A549 (cell line): ENCODE results near the gene ANO7. TPM values are rescaled to one million over a fixed set of nuclear protein-coding genes. Genes with fewer than 3 reads are reported as not detected.

Source experiments
- ATAC-seq, 2 experiments: fragments of 200-7000 bp in 1 of 2; fragments of >200 bp in 1 of 2; cut with Nextera tagmentation in 1 of 2; cut with Tn5 transposase in 1 of 2; 3 replicates each; pipeline versions ENCODE4 v1.8.0 to v1.9.1; 2018 to 2020; ENCODE audit warnings: mild to moderate bottlenecking in 1 of 2, moderate library complexity in 1 of 2
- CTCF ChIA-PET: fragments of 300-600 bp; sonication (Branson Sonifier 250); formaldehyde crosslinking; extraction: SDS; loops from one replicate; lab custom pipeline; 2021; ENCODE audit warnings: antibody characterized with exemption, inconsistent platforms; lab: Yijun Ruan, JAX
- POLR2A ChIA-PET: fragments of 350-600 bp; formaldehyde crosslinking; extraction: SDS; loops from one replicate; lab custom pipeline; 2021; ENCODE audit warnings: antibody characterized with exemption, inconsistent platforms; lab: Yijun Ruan, JAX
- DNase-seq, 2 experiments: peaks; one replicate each; pipeline versions ENCODE4 v3.0.0 to v3.0.0-alpha.2; 2011 to 2016; ENCODE audit warnings: low read depth in 1 of 2, low spot score in 1 of 2
- FAIRE-seq: peaks from 2 replicates; lab custom pipeline; 2011; peaks lifted over from hg19 to GRCh38; lab: Jason Lieb, UNC
- H3K27ac ChIP-seq, 2 experiments: fragments of >200 bp; sonication (Bioruptor Twin); formaldehyde crosslinking; 3 replicates each; pipeline ENCODE4 v1.5.1; 2016 to 2017
- H3K4me1 ChIP-seq: fragments of >200 bp; sonication (Bioruptor Twin); formaldehyde crosslinking; 3 replicates; pipeline ENCODE4 v1.6.1; 2016
- H3K4me2 ChIP-seq: fragments of >200 bp; sonication (Bioruptor Twin); formaldehyde crosslinking; 3 replicates; pipeline ENCODE4 v1.6.1; 2016
- H3K4me3 ChIP-seq: fragments of >200 bp; sonication (Bioruptor Twin); formaldehyde crosslinking; 3 replicates; pipeline ENCODE4 v1.5.1; 2016
- H3K9me3 ChIP-seq: fragments of >200 bp; sonication (Bioruptor Twin); formaldehyde crosslinking; 3 replicates; pipeline ENCODE4 v1.6.1; 2016
- BCL3 ChIP-seq: fragments of >200 bp; sonication (Bioruptor Twin); formaldehyde crosslinking; IDR thresholded peaks from 3 replicates; pipeline ENCODE4 v1.6.1; 2016
- CBX2 ChIP-seq: fragments of 200-600 bp; sonication (generic); IDR thresholded peaks from 2 replicates; pipeline ENCODE4 v1.6.1; 2016; ENCODE audit warnings: low read depth, mild to moderate bottlenecking, borderline replicate concordance
- EHF ChIP-seq: fragments of 250-450 bp; sonication (Bioruptor Pico); IDR thresholded peaks from 2 replicates; pipeline ENCODE4 v1.5.0; 2020; ENCODE audit warnings: mild to moderate bottlenecking
- ELK1 ChIP-seq: fragments of 150-350 bp; IDR thresholded peaks from 2 replicates; pipeline ENCODE4 v1.6.1; 2014; ENCODE audit warnings: low read depth, mild to moderate bottlenecking, low read length
- EP300 ChIP-seq, 2 experiments: fragments of >200 bp; sonication (Bioruptor Twin); formaldehyde crosslinking; IDR thresholded peaks; 2 replicates in 1 of 2; 3 replicates in 1 of 2; pipeline ENCODE4 v1.6.1; 2016 to 2017
- FOXS1 ChIP-seq: fragments of 250-450 bp; sonication (Bioruptor Pico); IDR thresholded peaks from 2 replicates; pipeline ENCODE4 v1.5.0; 2020; ENCODE audit warnings: mild to moderate bottlenecking, moderate library complexity
- HES2 ChIP-seq: fragments of >200 bp; sonication (Bioruptor Twin); formaldehyde crosslinking; IDR thresholded peaks from 2 replicates; pipeline ENCODE4 v1.6.1; 2016
- HEYL ChIP-seq: fragments of 250-450 bp; sonication (Bioruptor Pico); IDR thresholded peaks from 2 replicates; pipeline ENCODE4 v1.8.0; 2021; ENCODE audit warnings: mild to moderate bottlenecking, moderate library complexity
- KDM1A ChIP-seq: fragments of 200-600 bp; sonication (generic); IDR thresholded peaks from 2 replicates; pipeline ENCODE4 v1.6.1; 2016; ENCODE audit warnings: low read depth, mild to moderate bottlenecking
- KDM5A ChIP-seq: fragments of 200-600 bp; sonication (generic); IDR thresholded peaks from 2 replicates; pipeline ENCODE4 v1.6.1; 2016; ENCODE audit warnings: antibody characterized with exemption, mild to moderate bottlenecking
- MAX ChIP-seq: IDR thresholded peaks from 2 replicates; pipeline ENCODE4 v1.6.1; 2012
- MAZ ChIP-seq: fragments of 150-350 bp; IDR thresholded peaks from 2 replicates; pipeline ENCODE4 v1.6.1; 2014; ENCODE audit warnings: antibody characterized with exemption, low read depth, low read length, borderline replicate concordance
- RAD21 ChIP-seq, 2 experiments: fragments of >200 bp in 1 of 2; sonication (Bioruptor Twin) in 1 of 2; formaldehyde crosslinking in 1 of 2; IDR thresholded peaks in 1 of 2; conservative IDR thresholded peaks in 1 of 2; 2 replicates in 1 of 2; 3 replicates in 1 of 2; pipeline ENCODE4 v1.6.1; 2012 to 2018; ENCODE audit warnings: inconsistent platforms in 1 of 2
- REST ChIP-seq: fragments of 200-600 bp; sonication (generic); IDR thresholded peaks from 2 replicates; pipeline ENCODE4 v1.6.1; 2016; ENCODE audit warnings: antibody characterized with exemption, mild to moderate bottlenecking, moderate library complexity
- RFX5 ChIP-seq: fragments of 450-650 bp; IDR thresholded peaks from 2 replicates; pipeline ENCODE4 v1.7.1; 2014; ENCODE audit warnings: antibody characterized with exemption, mild to moderate bottlenecking, moderate library complexity
- RNF2 ChIP-seq: fragments of 200-600 bp; sonication (generic); IDR thresholded peaks from 2 replicates; pipeline ENCODE4 v1.6.1; 2016; ENCODE audit warnings: low read depth, mild to moderate bottlenecking, antibody characterized with exemption, moderate library complexity, borderline replicate concordance
- ZFP36 ChIP-seq: fragments of 450-650 bp; IDR thresholded peaks from 2 replicates; pipeline ENCODE4 v1.6.1; 2014; ENCODE audit warnings: borderline replicate concordance; ENCODE audit not compliant: partially characterized antibody
- WGBS: methylation state at CpG from one replicate; pipeline ENCODE4 v1.1.6; 2017; ENCODE audit errors: missing lambda C conversion rate; 5-methylcytosine and 5-hydroxymethylcytosine counted together
- polyA plus RNA-seq, 4 experiments: library from polyadenylated mRNA; depleted of rRNA in 3 of 4; stranded (reverse); fragments of >200 nt; fragmentation: RNase III in 1 of 4; extraction: RNeasy Plus Mini Kit Qiagen cat#74134 plus additional on column Dnase treatment in 1 of 4; gene quantifications; 2 replicates in 3 of 4; 3 replicates in 1 of 4; pipeline ENCODE4 v1.2.3, GENCODE V29; 2011 to 2017

Gene ANO7
- polyA plus RNA-seq, 2 of the 4 experiments (the other 2 are of a cell fraction) = 0.92 to 2.7 TPM

- Histone ChIP-seq H3K9me3 (no peaks in the 10 kb centered on the region), H3K27ac (no peak overlapping the region), H3K4me1 (peaks cover 7% of the 10 kb centered on the region; the same call in 1 of the 3 replicates), H3K4me2 (peak overlapping the region; percentile 80; the same call in 2 of the 3 replicates), H3K4me3 (no peak overlapping the region)
- ChIA-PET POLR2A (no interaction called here), CTCF (interaction anchor here (1.8 kb wide), 1 partner anchor 368 kb away, joined by 10 read pairs; no protein-coding TSS in a partner anchor)
- TF ChIP-seq FOXS1 (CRISPR knock-in tag) (no peak), KDM1A (no peak)
- DNase-seq (no peak), FAIRE-seq (no peak), ATAC-seq (no peak)
- 93% methylated on average over 6 of the region's 6 CpGs for WGBS
These were observed 31.4 kb downstream of the ANO7 start for GRCh38 chr2:241219856-241220356.

- TF ChIP-seq RFX5 (no peak), MAX (no peak), RAD21 (conservative IDR thresholded peaks at IDR 0.05 in 1 of 2, IDR thresholded peaks at IDR 0.05 in 1 of 2) (no peak), ELK1 (no peak), KDM1A (no peak), MAZ (no peak), ZFP36 (no peak), HEYL (no peak), CBX2 (no peak), RNF2 (no peak), BCL3 (no peak), REST (no peak), EHF (CRISPR knock-in tag) (no peak), EP300 (IDR thresholded peaks at IDR 0.05) (no peak), KDM5A (no peak), HES2 (no peak)
- H3K9me3 ChIP-seq = no peaks in the 10 kb centered on the region
- ChIA-PET CTCF (interaction anchor here (0.6 kb wide), 1 partner anchor 44 kb away, joined by 3 read pairs; no protein-coding TSS in a partner anchor), POLR2A (no interaction called here)
- DNase-seq (no peak), ATAC-seq (peak; percentile 25 to 50; a peak in 4 of 6 replicates), FAIRE-seq (no peak)
- WGBS = 87% methylated on average over 21 of the region's 23 CpGs
- no peak overlapping the region for H3K4me2 ChIP-seq
- H3K4me3 ChIP-seq = no peak overlapping the region
- H3K4me1 ChIP-seq = peaks cover 7% of the 10 kb centered on the region; the same call in 1 of the 3 replicates
- H3K27ac ChIP-seq = no peak overlapping the region
These were observed 34.9 kb downstream of the ANO7 start for GRCh38 chr2:241223211-241224017.
